Ovary (tissue), 3 donors: ENCODE measurements around the gene ZSWIM6.

Source experiments
- EP300 ChIP-seq: sonication (generic); formaldehyde crosslinking; IDR thresholded peaks from one replicate; pipeline ENCODE4 v1.6.1; 2017; ENCODE audit warnings: antibody characterized with exemption
- POLR2A ChIP-seq: fragments of 450-650 bp; IDR thresholded peaks from one replicate; pipeline ENCODE4 v1.6.1; 2017; ENCODE audit warnings: antibody characterized with exemption, mild to moderate bottlenecking, moderate library complexity
- TF ChIP-seq, protein P1 (sequence below), 3 donors: fragments of 450-650 bp in 2 of 3; fragments of 200-600 bp in 1 of 3; IDR thresholded peaks; one replicate each; pipeline versions ENCODE4 v1.5.1 to v1.8.0; 2016 to 2022; ENCODE audit warnings: antibody characterized with exemption in 3 of 3, mild to moderate bottlenecking in 1 of 3
- donor health status: DM: no; HTN: no; CAD: no.

DNA sequence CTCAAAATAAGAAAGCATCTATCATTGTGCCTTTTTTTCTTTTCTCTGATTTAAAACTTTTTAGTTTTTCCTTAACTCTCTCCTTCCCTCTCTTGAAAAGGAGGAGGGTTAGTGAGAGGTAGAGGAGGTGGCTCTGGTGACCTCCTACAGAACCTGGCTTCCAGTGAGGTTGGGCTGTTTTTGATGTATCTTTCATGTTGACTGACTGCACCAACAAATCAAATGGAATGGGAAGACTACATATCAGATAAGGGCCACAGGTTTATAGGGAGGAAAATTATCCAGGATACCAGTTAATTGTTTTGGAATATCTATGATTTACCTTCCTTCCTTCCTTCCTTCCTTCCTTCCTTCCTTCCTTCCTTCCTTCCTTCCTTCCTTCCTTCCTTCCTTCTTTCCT lies 173.2 kb downstream of the ZSWIM6 start:
- TF ChIP-seq, protein P1, sequence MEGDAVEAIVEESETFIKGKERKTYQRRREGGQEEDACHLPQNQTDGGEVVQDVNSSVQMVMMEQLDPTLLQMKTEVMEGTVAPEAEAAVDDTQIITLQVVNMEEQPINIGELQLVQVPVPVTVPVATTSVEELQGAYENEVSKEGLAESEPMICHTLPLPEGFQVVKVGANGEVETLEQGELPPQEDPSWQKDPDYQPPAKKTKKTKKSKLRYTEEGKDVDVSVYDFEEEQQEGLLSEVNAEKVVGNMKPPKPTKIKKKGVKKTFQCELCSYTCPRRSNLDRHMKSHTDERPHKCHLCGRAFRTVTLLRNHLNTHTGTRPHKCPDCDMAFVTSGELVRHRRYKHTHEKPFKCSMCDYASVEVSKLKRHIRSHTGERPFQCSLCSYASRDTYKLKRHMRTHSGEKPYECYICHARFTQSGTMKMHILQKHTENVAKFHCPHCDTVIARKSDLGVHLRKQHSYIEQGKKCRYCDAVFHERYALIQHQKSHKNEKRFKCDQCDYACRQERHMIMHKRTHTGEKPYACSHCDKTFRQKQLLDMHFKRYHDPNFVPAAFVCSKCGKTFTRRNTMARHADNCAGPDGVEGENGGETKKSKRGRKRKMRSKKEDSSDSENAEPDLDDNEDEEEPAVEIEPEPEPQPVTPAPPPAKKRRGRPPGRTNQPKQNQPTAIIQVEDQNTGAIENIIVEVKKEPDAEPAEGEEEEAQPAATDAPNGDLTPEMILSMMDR (IDR thresholded peaks at IDR 0.05) = no peak
- TF ChIP-seq EP300 (no peak), POLR2A (no peak)
